ENCODE measurements around the gene KANK2.
"Not testable (repeated sequence)": the region's sequence is repeated elsewhere in the genome, so short reads cannot be mapped to it uniquely, and the experiment has no call there.

The KANK2 gene

DNA sequence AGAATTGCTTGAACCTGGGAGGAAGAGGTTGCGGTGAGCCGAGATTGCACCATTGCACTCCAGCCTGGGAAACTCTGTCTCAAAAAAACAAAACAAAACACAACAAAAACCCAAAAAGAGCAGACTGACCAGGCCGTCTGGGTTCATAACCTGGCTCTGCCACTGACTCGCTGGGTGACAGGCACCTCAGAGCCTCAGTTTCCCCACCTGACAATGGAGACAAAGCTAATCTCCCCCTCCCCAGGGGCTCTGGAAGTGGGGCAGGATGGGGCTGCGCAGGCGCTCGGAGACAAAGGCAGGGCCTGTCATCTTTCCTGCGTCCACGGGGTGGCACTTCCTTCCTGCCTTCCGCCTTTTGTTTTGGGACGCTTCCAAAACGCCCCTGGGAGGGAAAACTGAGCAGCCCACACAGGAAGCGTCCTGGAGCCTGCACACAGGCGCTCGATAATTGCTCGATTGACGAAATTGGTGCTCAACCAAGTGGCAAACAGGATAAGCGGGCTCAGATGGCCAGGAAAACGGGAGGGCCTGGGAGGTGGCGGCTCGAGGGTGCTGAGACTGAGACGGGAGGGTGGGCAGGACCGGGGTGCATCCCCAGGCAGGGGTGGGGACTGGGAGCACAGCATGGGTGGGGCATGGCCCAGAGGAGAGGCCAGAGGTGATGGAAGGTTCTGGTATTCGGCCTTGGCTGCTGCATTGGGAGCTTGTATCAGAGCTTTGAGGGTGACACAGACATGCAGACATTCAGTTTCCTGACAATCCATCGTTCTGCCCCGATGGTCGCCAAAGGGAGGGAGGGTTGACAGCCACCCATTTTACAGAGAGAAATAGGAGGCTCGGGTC, 59.6 kb downstream of the KANK2 start:
- DNase-seq, result no peak

DNA sequence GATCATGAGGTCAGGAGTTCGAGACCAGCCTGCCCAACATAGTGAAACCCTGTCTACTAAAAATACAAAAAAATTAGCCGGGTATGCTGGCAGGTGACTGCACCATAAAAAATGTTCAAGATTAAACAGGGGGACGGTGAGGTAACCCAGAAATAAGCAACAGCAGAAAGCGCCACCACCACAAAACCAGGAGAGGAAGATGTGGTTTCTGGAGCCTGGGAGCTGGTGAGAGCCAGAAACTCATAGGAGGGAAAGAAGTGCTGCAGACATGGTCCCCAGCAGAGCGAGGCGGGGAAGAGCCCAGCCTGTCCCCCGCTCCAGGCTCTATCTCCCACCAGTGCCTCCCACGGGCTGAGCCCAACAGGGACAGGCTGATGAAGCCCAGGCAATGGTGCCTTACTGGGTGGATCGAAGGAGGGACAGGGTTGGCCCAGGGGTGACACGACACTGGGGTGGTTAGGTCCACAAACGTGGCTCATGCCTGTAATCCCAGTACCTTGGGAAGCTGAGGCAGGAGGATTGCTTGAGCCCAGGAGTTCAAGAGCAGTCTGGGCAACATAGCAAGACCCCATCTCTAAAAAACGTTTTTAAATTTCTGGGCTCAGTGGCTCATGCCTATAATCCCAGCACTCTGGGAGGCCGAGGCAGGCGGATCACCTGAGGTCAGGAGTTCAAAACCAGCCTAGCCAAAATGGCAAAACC, 60.8 kb downstream of the KANK2 start:
- no peak for DNase-seq

DNA sequence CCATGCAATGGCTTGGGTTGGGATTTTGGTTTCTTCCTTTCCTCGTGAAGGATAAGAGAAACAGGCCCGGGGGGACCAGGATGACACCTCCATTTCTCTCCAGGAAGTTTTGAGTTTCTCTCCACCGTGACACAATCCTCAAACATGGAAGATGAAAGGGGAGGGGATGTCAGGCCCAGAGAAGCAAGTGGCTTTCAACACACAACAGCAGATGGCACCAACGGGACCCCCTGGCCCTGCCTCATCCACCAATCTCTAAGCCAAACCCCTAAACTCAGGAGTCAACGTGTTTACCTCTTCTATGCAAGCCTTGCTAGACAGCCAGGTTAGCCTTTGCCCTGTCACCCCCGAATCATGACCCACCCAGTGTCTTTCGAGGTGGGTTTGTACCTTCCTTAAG, 65.9 kb downstream of the KANK2 start:
- no peak for DNase-seq

- DNase-seq, result no peak
Measured at GRCh38 chr19:11130824-11131455, 66.4 kb downstream of the KANK2 start.

- no peak for DNase-seq
Measured at GRCh38 chr19:11127905-11128304, 69.4 kb downstream of the KANK2 start.

DNA sequence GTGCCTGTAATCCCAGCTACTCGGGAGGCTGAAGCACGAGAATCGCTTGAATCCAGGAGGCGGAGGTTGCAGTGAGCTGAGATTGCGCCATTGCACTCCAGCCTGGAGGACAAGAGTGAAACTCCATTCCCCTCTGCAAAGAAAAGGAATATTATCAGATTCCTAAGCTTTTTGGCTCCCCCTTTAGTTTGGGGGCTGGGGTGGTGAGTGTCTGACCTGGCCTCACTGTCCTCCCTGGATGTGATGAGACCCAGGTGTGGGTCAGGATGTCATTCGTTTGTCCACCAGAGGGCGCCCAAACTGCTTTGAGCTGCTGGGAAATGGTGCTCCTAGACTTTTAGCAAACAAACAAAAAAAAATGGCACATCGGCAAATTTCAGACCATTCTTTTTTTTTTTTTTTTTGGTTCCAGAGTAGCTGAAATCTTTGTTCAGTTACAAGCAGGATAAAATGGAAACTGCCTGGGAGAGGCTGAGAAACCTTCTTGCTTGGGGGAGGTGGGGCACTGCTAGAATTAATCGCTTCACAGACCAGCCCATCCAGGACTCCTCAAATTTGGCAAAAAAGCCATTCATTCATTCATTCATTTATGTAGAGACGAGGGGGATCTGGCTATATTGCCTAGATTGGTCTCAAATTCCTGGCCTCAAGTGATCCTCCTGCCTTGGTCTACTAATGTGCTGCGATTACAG, 71.2 kb downstream of the KANK2 start:
- DNase-seq, result no peak

- not testable (repeated sequence) for DNase-seq
Measured at GRCh38 chr19:11124157-11124556, 73.2 kb downstream of the KANK2 start.

DNA sequence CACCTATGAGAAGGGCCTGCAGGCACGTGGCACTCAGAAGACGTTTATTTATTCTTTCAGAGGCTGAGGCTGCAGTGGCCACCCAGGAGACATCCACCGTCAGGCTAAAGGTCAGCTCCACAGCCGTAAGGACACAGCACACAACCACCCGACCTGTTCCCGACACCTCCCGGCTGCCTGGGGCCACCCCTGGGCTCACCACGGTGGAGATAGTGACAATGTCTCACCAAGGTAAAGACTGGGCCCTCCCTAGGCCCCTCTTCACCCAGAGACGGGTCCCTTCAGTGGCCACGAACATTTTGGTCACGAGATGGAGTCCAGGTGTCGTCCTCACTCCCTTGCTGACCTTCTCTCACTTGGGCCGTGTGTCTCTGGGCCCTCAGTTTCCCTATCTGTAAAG, 74.2 kb downstream of the KANK2 start:
- no peak for DNase-seq

GRCh38 chr19:11121963-11122362, 75.4 kb downstream of the KANK2 start:
- not testable (repeated sequence) for DNase-seq

DNA sequence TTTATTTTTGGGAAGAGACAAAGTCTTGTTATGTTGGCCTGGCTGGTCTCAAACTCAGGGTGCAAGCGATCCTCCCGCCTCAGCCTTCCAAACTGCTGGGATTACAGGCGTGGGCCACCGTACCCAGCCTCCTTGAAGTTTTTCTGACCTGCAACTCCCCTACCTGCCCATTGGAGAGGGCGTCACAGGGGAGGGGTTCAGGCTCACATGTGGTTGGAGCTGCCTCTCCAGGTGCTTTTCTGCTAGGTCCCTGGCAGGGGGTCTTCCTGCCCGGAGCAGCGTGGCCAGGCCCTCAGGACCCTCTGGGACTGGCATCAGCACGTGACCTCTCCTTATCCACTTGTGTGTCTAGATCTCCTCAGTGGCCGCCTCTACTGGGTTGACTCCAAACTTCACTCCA, 80.8 kb downstream of the KANK2 start:
- DNase-seq, result no peak

DNA sequence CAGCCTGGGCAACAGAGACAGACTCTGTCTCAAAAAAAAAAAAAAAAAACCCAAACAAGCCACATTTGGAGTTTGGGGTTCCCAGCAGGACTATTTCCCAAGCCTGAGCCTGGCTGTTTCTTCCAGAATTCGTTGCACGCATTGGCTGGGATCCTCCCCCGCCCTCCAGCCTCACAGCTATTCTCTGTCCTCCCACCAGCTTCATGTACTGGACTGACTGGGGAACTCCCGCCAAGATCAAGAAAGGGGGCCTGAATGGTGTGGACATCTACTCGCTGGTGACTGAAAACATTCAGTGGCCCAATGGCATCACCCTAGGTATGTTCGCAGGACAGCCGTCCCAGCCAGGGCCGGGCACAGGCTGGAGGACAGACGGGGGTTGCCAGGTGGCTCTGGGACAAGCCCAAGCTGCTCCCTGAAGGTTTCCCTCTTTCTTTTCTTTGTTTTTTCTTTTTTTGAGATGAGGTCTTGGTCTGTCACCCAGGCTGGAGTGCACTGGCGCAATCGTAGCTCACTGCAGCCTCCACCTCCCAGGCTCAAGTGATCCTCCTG, 81.4 kb downstream of the KANK2 start:
- DNase-seq, result no peak

DNA sequence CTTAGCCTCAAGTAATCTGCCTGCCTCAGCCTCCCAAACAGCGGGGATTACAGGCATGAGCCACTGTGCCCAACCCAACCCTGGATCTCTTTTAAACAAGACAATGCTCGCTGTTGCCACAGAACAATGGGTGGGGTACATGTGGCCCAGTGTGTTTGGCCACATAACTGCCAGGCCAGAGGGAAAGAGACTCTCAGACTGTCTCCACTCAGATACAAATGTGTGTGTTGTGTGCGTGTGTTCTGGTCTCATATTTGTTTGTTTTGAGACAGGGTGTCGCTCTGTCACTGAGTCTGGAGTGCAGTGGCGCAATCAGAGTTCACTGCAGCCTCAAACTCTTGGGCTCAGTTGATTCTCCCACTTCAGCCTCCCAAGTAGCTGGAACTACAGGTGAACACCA, 82.3 kb downstream of the KANK2 start:
- no peak for DNase-seq

Data from cortex of kidney (tissue), 1 donor.